G401 (cell line): ENCODE data around the gene DGKE. TPM values are rescaled to one million over a fixed set of nuclear protein-coding genes. Genes with fewer than 3 reads are reported as not detected.

Experiments
- DNase-seq: peaks from one replicate; pipeline ENCODE4 v3.0.0-alpha.2; 2015; ENCODE audit warnings: low spot score
- in situ Hi-C: cut with HindIII; loops from 2 replicates; pipeline ENCODE4 v1.10.0; 2016; ENCODE audit warnings: low sequenced_read_pairs, mixed read lengths
- total RNA-seq: library from RNA; depleted of rRNA; stranded (reverse); fragments of >200 nt; shearing (Covaris generic); gene quantifications from 2 replicates; pipeline ENCODE4 v1.2.3, GENCODE V29; 2014

Gene DGKE
- total RNA-seq, 1 experiment from 2014 or later, result 12.8 TPM

- DNase-seq, result peak; percentile 59
- in situ Hi-C loops, result no loop called here
Measured at GRCh38 chr17:56834380-56835263, 671 bp downstream of the DGKE start.

DNA sequence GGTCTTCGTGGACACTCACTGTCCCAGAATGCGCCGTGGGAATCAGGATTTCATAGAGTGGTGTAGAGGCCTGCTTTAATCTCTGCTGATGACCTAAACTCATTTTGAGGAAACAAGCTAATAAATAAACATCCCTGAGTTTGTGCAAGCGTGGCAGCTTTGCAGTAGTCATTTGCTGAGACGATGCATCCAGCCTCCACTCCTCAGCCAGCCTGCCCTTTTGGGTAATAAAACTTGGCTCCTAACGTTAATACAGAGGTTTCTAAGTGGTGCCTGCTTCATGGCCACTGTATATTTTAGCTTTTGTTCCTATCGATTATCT is 1.3 kb downstream of the DGKE start:
- DNase-seq, result no peak
- in situ Hi-C loops, result no loop called here

DNA sequence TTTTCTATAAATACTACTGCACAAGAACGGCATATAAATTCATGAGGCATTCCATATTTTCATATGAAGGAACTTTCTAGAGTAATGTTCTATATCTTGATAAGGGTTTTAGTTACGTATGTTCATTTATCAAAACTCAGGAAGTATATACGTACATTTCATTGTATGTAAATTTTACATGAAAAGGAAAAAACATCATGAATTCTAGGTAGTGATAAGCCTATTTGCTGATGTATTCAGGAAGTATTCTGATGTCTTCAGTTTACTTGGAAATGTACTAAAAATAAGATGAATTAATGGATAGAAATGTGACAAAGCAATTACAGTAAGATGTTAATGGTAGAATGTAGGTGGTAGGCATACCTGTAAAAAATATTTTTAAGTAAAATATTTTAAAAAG is 4.7 kb downstream of the DGKE start:
- in situ Hi-C loops, result no loop called here
- no peak for DNase-seq

DNA sequence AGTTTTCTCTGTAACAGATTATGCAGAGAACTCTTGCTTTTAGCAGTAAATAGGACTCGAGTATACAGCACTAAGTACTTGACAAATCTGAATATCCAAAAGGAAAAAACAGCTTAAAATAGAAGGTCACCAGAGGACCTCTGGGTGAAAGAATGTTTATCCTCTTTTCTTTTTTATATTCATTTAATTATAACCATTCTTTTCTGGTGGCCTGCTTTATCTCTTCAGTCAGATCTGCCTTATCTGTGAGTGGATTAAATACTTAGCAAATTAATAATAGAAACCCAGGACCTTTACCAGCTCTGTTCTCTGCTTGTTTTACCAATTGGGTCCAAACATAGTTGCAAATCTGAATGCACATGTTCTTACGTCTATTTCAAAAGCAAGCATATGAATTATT is 8.6 kb downstream of the DGKE start:
- in situ Hi-C loops, result no loop called here
- DNase-seq, result no peak

- DNase-seq, result no peak
- in situ Hi-C loops, result no loop called here
Measured at GRCh38 chr17:56845934-56846333, 12.0 kb downstream of the DGKE start.

DNA sequence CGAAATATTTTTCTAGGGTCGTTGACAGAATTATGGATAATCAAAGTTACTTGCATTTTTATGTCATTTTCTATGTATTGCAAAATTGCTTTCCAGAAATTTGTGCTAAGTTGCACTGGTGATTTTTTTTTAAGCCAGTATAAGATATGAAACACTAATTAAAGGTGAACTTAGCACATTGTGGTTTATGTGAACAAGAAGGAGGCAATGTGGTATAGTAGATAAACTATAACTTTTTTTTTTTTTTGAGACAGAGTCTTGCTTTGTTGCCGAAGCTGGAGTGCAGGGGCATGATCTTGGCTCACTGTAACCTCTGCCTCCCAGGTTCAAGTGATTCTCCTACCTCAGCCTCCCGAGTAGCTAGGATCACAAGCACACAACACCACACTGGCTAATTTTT is 13.2 kb downstream of the DGKE start:
- DNase-seq, result no peak
- in situ Hi-C loops, result no loop called here

GRCh38 chr17:56849131-56849530 is 15.2 kb downstream of the DGKE start:
- no peak for DNase-seq
- in situ Hi-C loops, result no loop called here

- DNase-seq, result no peak
Measured at GRCh38 chr17:56850591-56850990, 16.6 kb downstream of the DGKE start.

GRCh38 chr17:56851008-56851407 is 17.1 kb downstream of the DGKE start:
- in situ Hi-C loops, result no loop called here
- no peak for DNase-seq

More at GRCh38 chr17:56850591-56850990, 16.6 kb downstream of the DGKE start:
- in situ Hi-C loops, result no loop called here

DNA sequence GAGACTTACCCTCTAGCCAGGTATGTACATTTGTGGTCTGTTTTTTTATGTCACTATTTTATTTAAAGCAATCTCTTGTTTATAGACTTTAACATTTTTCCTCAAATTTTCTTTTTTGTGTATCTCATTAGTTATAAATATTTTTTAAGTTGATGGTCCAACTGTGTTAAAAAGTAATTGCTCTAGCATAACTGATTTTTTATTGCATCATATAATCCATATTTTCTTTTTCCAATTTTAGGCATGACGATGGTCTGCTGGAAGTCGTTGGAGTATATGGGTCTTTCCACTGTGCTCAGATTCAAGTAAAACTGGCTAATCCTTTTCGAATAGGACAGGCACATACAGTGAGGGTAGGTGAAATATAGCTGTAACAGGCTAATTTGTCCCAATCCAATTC is 27.9 kb downstream of the DGKE start:
- in situ Hi-C loops, result no loop called here
- DNase-seq, result no peak

GRCh38 chr17:56863974-56864373 is 30.0 kb downstream of the DGKE start:
- in situ Hi-C loops, result no loop called here
- no peak for DNase-seq

DNA sequence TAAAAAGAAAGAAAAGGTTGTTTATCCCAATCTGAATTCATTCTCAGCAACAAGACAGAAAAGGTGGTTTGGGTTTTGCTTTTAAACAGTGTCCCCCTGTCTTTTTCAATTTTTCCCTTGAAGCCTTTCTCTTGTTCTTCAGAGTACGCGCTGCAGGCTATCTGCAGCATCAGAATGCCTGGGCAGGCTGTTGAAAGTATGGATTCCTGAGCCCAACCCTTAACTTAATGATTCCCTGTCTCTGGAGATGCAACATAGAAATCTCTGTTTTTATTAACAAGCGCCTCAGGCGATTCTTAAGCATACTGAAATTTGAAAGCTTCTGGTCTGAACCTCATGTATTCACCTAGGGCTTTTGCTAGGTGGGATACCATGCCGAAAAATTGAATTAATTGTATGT is 32.1 kb downstream of the DGKE start:
- DNase-seq, result no peak
- in situ Hi-C loops, result no loop called here

DNA sequence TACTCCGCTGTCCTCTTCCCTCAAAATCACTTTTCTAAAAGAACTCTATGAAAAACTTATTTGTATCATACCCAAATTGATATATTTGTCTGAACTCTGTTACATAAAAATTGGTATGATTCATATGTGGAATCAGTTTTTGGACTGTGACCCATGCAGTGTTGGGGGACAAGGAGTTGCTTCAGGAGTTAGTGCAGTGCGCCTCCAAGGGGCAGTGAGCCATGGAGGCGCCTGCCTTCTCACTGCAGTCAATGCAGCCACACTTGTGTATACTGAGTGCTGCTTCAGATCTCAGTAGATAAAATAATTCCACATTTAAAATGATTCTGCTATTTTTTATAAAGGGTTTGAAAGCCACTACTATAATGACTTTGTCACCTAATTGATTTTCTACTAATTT is 32.5 kb downstream of the DGKE start:
- in situ Hi-C loops, result no loop called here
- no peak for DNase-seq

DNA sequence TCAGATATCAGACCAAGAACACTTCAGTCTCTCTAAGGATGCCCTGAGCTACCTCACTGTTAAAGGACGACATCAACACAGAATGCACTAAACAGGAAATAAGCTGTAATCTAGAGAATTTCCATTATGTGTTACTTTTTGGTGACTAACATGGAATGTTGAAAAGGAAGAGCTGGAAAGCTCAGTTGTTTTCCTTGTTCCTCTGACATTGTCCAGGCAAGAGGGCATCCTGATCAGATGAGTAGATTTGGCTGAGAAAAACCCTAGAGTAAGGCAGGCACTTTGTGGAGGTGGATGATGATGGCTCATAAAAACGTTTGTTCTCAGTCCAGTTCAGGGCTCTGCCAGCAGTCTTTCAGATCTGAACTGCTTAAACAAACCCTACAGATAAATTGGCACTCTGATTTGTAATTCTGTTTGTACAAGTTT is 34.0 kb downstream of the DGKE start:
- DNase-seq, result no peak

DNA sequence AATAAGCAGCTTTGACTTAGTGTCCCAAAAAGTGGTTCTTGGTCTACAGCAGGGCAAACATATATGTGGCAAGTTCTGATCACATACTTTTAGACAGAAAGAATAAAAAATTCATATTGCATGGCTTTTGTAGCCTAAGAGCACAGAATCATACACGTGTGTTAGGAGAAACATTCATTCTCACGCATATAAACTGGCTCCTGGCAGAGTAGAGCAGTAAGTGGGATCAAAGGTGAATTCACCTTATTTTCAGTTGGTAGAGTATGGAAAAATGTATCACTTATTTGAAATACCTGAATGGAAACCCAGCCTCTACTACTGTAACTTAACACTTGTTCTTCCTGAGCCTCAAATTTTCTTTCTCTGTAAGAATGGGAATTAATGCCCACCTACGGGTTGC is 34.8 kb downstream of the DGKE start:
- in situ Hi-C loops, result no loop called here

More for the DNA sequence above, 34.0 kb downstream of the DGKE start:
- in situ Hi-C loops, result no loop called here

DNA sequence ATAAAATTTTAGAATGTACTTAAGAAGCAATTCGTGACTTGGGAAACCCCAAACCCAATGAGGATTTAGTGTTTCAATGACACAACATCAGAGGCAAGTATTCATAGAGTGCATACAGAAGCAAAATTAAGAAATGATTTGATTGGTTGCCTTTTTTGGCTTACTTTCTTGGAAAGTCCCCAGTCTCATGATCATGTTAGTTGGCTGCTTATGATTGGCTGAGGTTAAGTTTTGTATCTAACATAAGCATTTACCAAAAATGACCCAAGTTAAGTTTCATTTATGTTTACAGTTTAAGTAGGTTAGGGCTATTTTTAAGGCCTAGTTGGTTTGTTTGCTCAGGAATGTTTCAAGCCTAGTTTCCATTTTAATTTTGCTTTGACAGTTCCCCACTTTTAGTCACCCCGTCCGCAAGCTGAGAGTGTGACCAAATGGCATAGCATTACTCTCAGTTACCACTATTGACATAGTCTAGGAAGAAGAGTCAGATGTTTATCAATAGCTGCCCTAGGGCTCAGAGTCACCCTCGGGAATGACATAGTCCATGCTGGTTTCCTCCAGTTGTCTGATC is 36.2 kb downstream of the DGKE start:
- DNase-seq, result no peak
- in situ Hi-C loops, result no loop called here

More for the DNA sequence above, 34.8 kb downstream of the DGKE start:
- no peak for DNase-seq

GRCh38 chr17:56876766-56877179 is 42.8 kb downstream of the DGKE start:
- DNase-seq, result no peak

GRCh38 chr17:56879280-56879679 is 45.3 kb downstream of the DGKE start:
- DNase-seq, result no peak

More at GRCh38 chr17:56876766-56877179, 42.8 kb downstream of the DGKE start:
- in situ Hi-C loops, result no loop called here

DNA sequence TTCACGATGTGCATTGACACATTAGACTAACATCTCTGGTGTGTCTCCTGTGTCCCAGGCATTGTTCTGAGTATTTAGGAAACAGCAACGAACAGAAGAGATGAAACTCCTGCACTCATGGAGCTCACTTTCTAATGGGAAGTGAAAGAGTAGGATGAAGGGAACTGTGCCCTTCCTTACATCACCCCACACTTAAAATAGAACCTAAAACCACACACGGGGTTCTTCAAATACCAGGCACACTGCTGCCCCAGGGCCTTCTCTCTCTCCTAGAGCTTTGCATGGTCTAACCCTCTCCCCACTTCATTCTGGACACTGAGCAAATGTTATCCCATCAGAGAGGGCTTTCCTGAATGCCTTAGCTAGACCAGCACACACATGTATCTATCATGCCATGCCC is 46.2 kb downstream of the DGKE start:
- in situ Hi-C loops, result no loop called here
- no peak for DNase-seq

More at GRCh38 chr17:56879280-56879679, 45.3 kb downstream of the DGKE start:
- in situ Hi-C loops, result no loop called here

- in situ Hi-C loops, result no loop called here
- no peak for DNase-seq
Measured at GRCh38 chr17:56880571-56880970, 46.6 kb downstream of the DGKE start.
